Stimulated activated naive CD4-positive, alpha-beta T cell (primary cell): ENCODE results near the gene IFITM10.
"Not testable (repeated sequence)": the region's sequence is repeated elsewhere in the genome, so short reads cannot be mapped to it uniquely, and the experiment has no call there.

Experiments used
- DNase-seq, 6 experiments: peaks; one replicate each; lab custom pipeline; 2025; lab: John Stamatoyannopoulos, UW

The IFITM10 gene

GRCh38 chr11:1691878-1692707 is 58.3 kb downstream of the IFITM10 start:
- DNase-seq, result no peak

- DNase-seq, result no peak
Measured at GRCh38 chr11:1691026-1691877, 59.1 kb downstream of the IFITM10 start.

GRCh38 chr11:1690167-1691025 is 60.0 kb downstream of the IFITM10 start:
- no peak for DNase-seq

DNA sequence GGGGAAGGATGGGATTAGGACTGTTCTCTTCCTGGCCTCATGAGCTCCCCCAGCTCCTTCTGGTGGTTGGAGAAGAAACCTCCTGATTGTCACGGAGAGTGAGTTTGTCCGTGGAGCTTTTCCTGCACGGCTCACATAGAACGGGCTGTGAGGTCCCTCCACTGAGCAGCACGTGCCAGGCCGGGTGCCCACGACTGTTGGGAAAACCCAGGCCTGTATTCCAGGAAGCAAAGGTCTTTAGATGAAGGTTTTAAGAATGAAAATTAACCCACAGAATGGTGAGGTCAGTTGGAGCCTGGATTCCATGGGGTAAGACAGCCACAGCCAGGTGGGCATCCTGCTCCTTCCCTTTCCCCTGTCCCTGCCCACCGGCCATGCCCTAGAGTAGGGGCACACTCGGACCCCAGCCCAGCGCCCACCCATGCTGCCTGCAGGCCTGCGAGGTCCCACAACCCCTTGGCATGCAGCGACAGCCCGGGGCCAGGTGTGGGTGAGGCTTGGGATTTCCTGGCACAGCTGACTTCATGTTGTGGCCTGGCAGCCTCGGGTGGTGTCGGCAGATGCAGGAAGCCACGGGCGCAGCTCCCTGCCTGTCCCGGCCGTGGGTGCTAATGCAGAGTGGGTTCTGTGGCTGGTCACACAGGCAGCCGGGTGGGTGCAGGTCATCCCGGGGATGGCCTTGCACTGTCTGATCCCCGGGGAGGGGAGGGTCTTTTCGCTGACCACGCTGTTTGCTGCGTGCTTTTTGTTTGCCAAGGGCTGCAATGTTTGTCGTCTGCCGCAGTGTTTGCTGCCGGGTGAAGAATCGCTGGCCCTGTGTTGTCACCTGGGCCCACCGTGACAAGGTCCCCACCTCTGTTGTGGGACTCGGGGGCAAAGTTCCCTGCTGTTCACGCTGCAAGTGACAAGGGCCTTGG is 60.9 kb downstream of the IFITM10 start:
- DNase-seq, result not testable (repeated sequence)

DNA sequence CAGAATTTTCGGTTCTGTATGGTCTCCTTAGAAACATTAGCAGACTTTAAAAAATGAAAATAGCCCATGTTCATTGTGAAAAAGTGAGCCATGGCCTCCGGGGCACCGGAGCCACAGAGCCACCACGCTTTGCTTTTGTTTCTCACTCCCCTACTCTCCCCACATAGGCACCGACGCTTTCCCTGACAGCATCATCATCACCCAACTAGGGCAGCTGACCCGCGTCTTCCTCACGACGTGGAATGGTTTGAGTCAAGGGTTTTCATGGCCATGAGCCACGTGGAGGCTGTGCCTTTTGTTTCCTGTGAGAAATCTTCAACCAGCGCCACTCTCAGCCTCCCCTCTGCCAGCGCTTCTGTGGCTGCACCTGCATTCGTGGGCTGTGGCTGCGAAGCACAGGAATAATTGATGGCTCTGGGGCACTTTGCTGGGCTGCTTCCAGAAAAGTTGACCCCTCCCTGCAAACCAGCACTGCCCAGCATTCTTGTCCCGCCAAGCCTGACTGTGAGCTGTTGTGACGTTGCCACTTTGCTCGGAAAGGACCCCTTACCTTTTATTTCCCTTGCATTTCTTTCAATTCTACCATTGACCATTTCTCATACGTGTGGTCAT is 62.0 kb downstream of the IFITM10 start:
- not testable (repeated sequence) for DNase-seq

- not testable (repeated sequence) for DNase-seq
Measured at GRCh38 chr11:1686220-1686619, 64.2 kb downstream of the IFITM10 start.

- DNase-seq, result not testable (repeated sequence)
Measured at GRCh38 chr11:1684886-1685874, 65.2 kb downstream of the IFITM10 start.

- not testable (repeated sequence) for DNase-seq
Measured at GRCh38 chr11:1683904-1684572, 66.4 kb downstream of the IFITM10 start.

- not testable (repeated sequence) for DNase-seq
Measured at GRCh38 chr11:1683216-1683615, 67.2 kb downstream of the IFITM10 start.
